CD4-positive, alpha-beta T cell (primary cell): ENCODE measurements around the gene SERP2. TPM values are rescaled to one million over a fixed set of nuclear protein-coding genes. Genes with fewer than 3 reads are reported as not detected.

Source experiments
- ATAC-seq: fragments of 200-7000 bp; cut with Tn5 transposase; one replicate; pipeline ENCODE4 v1.10.0; 2022; ENCODE audit warnings: mild to moderate bottlenecking; ENCODE audit not compliant: poor library complexity
- CTCF ChIA-PET: fragments of 350-600 bp; sonication (Branson Sonifier 250); formaldehyde crosslinking; loops from one replicate; lab custom pipeline; 2021; ENCODE audit warnings: antibody characterized with exemption, inconsistent platforms; lab: Charles Lee
- POLR2A ChIA-PET: fragments of 350-600 bp; sonication (Branson Sonifier 250); formaldehyde crosslinking; loops from one replicate; lab custom pipeline; 2021; ENCODE audit warnings: antibody characterized with exemption, inconsistent platforms; lab: Charles Lee
- DNase-seq, 14 experiments: peaks; one replicate each; pipeline ENCODE4 v3.0.0-alpha.2; 2013 to 2020; ENCODE audit warnings: mixed read lengths in 2 of 14
- H3K27ac ChIP-seq, 2 donors: one replicate each; pipeline versions ENCODE4 v1.5.1 to v1.7.0; 2013; ENCODE audit warnings: low read length in 2 of 2, low read depth in 1 of 2, mild to moderate bottlenecking in 1 of 2
- H3K27me3 ChIP-seq, 2 experiments: 1 replicate in 1 of 2; 2 replicates in 1 of 2; pipeline versions ENCODE4 v1.6.1 to v1.7.0; 2013; ENCODE audit warnings: low read length in 2 of 2, control low read depth in 1 of 2, mild to moderate bottlenecking in 1 of 2, moderate library complexity in 1 of 2; ENCODE audit not compliant: insufficient read depth in 2 of 2, control insufficient read depth in 1 of 2
- H3K36me3 ChIP-seq: one replicate; pipeline ENCODE4 v1.6.1; 2013; ENCODE audit warnings: low read length, control low read depth; ENCODE audit not compliant: insufficient read depth
- H3K4me1 ChIP-seq: one replicate; pipeline ENCODE4 v1.6.1; 2013; ENCODE audit warnings: low read length, control low read depth; ENCODE audit not compliant: insufficient read depth
- H3K4me3 ChIP-seq: one replicate; pipeline ENCODE4 v1.5.1; 2013; ENCODE audit warnings: mild to moderate bottlenecking, low read length, moderate library complexity
- H3K9me3 ChIP-seq, 2 experiments: 1 replicate in 1 of 2; 2 replicates in 1 of 2; pipeline versions ENCODE4 v1.6.1 to v1.7.0; 2013; ENCODE audit warnings: low read length in 2 of 2, mild to moderate bottlenecking in 2 of 2, control low read depth in 1 of 2, moderate library complexity in 1 of 2; ENCODE audit not compliant: control insufficient read depth in 1 of 2, insufficient read depth in 1 of 2
- H3K27ac Mint-ChIP-seq: one replicate; pipeline ENCODE4 v1.8.0; 2020; ENCODE audit warnings: mixed read lengths
- H3K27me3 Mint-ChIP-seq: one replicate; pipeline ENCODE4 v1.8.0; 2021; ENCODE audit warnings: mixed read lengths
- H3K36me3 Mint-ChIP-seq: one replicate; pipeline ENCODE4 v1.8.0; 2021; ENCODE audit warnings: low read depth, mixed read lengths
- H3K4me1 Mint-ChIP-seq: one replicate; pipeline ENCODE4 v1.8.0; 2021; ENCODE audit warnings: low read depth, mixed read lengths
- H3K4me3 Mint-ChIP-seq: one replicate; pipeline ENCODE4 v1.8.0; 2020; ENCODE audit warnings: mild to moderate bottlenecking, mixed read lengths
- H3K9me3 Mint-ChIP-seq: one replicate; pipeline ENCODE4 v1.8.0; 2020; ENCODE audit warnings: mixed read lengths
- intact Hi-C, 2 experiments: fragments of 100-400 bp; cut with DNase I in 1 of 2; cut with micrococcal nuclease in 1 of 2; formaldehyde crosslinking; loops; one replicate each; pipeline versions ENCODE4 v1.15.1 to v1.9.0; 2023 to 2025; cut with DNase I, micrococcal nuclease
- total RNA-seq, 174 experiments: library from RNA in 2 of 174; stranded (reverse) in 2 of 174; gene quantifications; one replicate each; pipeline ENCODE4 v1.2.3 and lab custom pipeline; 2021 to 2026
- TF ChIP-seq, protein P1 (sequence below): fragments of 200-600 bp; IDR thresholded peaks from one replicate; pipeline ENCODE4 v1.8.0; 2022; ENCODE audit warnings: antibody characterized with exemption, mild to moderate bottlenecking

SERP2 gene
- total RNA-seq, 2 experiments from 2014 or later, result not detected

DNA sequence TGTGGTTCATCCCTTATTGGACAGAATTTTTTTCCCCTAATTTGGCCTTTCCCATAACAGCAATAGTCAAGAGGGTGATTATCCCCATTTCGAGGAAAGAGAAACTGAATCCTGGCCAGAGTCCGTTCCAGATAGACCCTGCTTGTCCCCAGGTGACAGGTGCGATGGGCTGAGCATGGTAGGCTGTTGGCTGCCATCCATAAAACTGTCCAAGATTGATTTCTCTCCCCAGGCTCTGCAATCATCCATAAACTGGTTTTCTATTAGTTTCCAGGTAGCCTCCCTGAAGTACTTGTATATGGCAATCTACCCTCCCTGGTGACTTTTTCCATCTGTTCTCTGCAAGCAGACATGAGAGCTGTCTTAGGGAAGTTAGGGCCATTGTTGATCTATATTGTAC is 25.4 kb downstream of the SERP2 start:
- ATAC-seq (no peak), DNase-seq (no peak)
- intact Hi-C loops, result no loop called here
- Histone ChIP-seq H3K27me3 (no peaks in the 10 kb centered on the region), H3K4me3 (no peak overlapping the region), H3K36me3 (no peaks in the 10 kb centered on the region), H3K4me1 (no peaks in the 10 kb centered on the region), H3K9me3 (no peaks in the 10 kb centered on the region), H3K27ac (no peak overlapping the region)
- POLR2A ChIA-PET, result no interaction called here
- Mint-ChIP-seq H3K27me3 (peaks cover 5% of the 10 kb centered on the region), H3K9me3 (no peaks in the 10 kb centered on the region), H3K36me3 (no peaks in the 10 kb centered on the region), H3K4me3 (no peak overlapping the region), H3K27ac (no peak overlapping the region), H3K4me1 (no peaks in the 10 kb centered on the region)
- TF ChIP-seq, protein P1, sequence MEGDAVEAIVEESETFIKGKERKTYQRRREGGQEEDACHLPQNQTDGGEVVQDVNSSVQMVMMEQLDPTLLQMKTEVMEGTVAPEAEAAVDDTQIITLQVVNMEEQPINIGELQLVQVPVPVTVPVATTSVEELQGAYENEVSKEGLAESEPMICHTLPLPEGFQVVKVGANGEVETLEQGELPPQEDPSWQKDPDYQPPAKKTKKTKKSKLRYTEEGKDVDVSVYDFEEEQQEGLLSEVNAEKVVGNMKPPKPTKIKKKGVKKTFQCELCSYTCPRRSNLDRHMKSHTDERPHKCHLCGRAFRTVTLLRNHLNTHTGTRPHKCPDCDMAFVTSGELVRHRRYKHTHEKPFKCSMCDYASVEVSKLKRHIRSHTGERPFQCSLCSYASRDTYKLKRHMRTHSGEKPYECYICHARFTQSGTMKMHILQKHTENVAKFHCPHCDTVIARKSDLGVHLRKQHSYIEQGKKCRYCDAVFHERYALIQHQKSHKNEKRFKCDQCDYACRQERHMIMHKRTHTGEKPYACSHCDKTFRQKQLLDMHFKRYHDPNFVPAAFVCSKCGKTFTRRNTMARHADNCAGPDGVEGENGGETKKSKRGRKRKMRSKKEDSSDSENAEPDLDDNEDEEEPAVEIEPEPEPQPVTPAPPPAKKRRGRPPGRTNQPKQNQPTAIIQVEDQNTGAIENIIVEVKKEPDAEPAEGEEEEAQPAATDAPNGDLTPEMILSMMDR, result no peak
- CTCF ChIA-PET, result no interaction called here

DNA sequence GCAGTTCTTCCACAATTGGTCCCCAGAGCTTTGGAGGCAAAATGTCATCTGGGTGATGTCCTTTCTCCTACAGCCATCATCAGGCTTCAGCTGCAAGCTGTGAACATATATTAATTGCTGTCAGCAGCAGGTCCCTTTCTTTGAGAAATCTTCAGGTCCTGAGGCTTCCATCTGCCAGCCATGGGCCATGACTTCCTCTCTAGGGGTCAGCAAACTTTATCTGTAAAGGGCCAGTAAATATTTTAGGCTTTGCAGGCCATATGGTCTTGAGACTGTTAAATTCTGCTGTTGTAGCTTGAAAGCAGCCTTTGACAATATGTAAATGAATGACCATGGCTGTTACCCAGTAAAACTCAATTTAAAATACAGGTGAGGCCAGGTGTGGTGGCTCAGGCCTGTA is 27.1 kb downstream of the SERP2 start:
- Histone ChIP-seq H3K36me3 (no peaks in the 10 kb centered on the region), H3K27ac (no peak overlapping the region), H3K4me3 (no peak overlapping the region), H3K4me1 (no peaks in the 10 kb centered on the region), H3K27me3 (no peaks in the 10 kb centered on the region), H3K9me3 (no peaks in the 10 kb centered on the region)
- no peaks in the 10 kb centered on the region for H3K36me3 Mint-ChIP-seq
- no peak overlapping the region for H3K27ac Mint-ChIP-seq
- intact Hi-C loops, result no loop called here
- CTCF ChIA-PET, result no interaction called here
- no peaks in the 10 kb centered on the region for H3K9me3 Mint-ChIP-seq
- ATAC-seq, result no peak
- H3K4me1 Mint-ChIP-seq, result no peaks in the 10 kb centered on the region
- peaks cover 2% of the 10 kb centered on the region for H3K27me3 Mint-ChIP-seq
- no peak for DNase-seq
- no peak overlapping the region for H3K4me3 Mint-ChIP-seq
- POLR2A ChIA-PET, result no interaction called here
- TF ChIP-seq, protein P1, result no peak

DNA sequence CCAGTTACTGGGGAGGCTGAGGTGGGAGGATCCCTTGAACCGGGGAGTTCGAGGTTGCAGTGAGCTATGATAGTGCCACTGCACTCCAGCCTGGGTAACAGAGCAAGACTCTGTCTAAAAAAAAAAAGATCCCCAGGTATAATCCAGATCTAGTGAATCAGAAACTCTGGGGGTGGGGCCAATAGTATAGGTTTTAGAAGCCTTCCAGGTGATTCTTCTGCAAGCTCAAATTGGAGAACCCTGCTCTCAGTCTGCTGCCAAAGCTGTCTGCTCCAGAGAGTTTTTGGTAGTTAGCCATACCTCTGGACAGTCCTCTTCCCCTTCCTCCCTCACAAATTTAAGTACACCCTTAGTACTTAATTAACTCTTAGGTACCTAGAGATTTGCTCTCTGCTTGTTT is 28.0 kb downstream of the SERP2 start:
- Histone ChIP-seq H3K4me3 (no peak overlapping the region), H3K36me3 (no peaks in the 10 kb centered on the region), H3K4me1 (no peaks in the 10 kb centered on the region), H3K9me3 (no peaks in the 10 kb centered on the region), H3K27ac (no peak overlapping the region), H3K27me3 (no peaks in the 10 kb centered on the region)
- H3K4me3 Mint-ChIP-seq, result no peak overlapping the region
- H3K27me3 Mint-ChIP-seq, result no peaks in the 10 kb centered on the region
- H3K4me1 Mint-ChIP-seq, result no peaks in the 10 kb centered on the region
- no peaks in the 10 kb centered on the region for H3K36me3 Mint-ChIP-seq
- no peak overlapping the region for H3K27ac Mint-ChIP-seq
- DNase-seq, result no peak
- ChIA-PET CTCF (no interaction called here), POLR2A (no interaction called here)
- no peaks in the 10 kb centered on the region for H3K9me3 Mint-ChIP-seq
- TF ChIP-seq, protein P1, result no peak
- intact Hi-C loops, result no loop called here
- no peak for ATAC-seq
